HG03575 (cell line): ENCODE data around the gene CRIP3.

Experiments
- ATAC-seq: cut with Tn5 transposase; IDR thresholded peaks from one replicate; pipeline ENCODE4 v1.9.1; 2021; ENCODE audit not compliant: unreplicated experiment, insufficient number of reproducible peaks, low FRiP score; ENCODE audit errors: extremely low read depth

CRIP3 gene

DNA sequence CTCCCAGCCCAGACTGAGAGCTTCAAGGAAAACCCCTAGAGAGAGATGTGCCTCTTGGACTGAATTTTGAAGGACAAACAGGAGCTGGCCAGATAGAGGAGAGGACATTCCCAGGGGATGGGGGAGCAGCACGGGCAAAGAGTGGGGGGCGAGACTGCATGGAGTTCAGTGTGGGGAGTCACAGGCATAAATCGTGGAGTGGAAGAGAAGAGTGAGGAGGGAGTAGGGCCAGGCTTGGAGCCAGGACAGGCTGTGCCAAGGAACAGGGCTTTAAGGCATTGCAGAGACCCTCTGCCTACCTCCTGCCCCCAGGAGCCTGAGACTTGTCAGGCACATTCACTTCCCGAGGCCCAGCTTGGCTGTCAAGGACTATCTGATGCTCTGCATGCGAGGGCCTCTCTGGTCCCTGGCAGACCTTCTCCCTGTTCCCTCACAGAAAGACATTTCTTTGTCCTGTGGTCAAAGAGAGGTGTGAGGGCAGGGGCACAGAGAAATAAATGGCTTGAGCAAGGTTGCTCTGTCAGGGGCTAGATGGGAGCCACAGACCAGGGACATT, 15.8 kb downstream of the CRIP3 start:
- ATAC-seq = no peak

DNA sequence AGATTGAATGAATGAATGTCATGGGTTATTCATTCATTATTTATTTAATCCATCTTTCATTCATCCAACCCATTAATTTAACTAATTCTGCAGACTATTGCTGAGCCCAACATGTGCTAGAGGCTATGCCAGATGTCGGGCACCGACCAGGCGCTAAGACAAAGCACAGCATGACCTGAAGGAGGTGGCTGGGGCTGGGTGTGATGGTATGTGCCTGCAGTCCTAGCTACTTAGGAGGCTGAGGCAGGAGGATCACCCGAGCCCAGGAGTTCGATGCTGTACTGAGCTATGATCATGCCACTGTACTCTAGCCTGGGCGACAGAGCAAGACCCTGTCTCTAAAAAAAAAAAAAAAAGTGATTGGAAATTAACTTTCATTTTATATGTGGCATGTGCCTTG, 16.3 kb downstream of the CRIP3 start:
- ATAC-seq = no peak

DNA sequence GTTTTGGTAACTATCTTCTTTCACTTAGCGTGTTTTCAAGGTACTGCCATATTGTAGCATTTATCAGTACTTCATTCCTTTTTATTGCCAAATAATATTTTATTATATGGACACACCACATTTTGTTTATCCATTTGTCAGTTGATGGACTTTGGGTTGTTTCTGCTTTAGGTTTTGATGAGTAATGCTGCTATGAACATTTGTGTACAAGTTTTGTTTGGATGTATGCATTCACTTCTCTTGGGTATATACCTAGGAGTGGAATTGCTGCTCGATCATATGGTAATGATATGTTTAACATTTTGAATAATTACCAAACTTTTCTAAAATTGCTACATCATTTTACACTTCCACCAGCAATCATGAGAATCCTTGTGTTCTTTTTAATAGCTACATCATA, 16.9 kb downstream of the CRIP3 start:
- ATAC-seq = no peak

- no peak for ATAC-seq
Measured at GRCh38 chr6:43290905-43291355, 17.7 kb downstream of the CRIP3 start.

- no peak for ATAC-seq
Measured at GRCh38 chr6:43290339-43290904, 18.2 kb downstream of the CRIP3 start.

- ATAC-seq = no peak
Measured at GRCh38 chr6:43287717-43288679, 20.6 kb downstream of the CRIP3 start.

DNA sequence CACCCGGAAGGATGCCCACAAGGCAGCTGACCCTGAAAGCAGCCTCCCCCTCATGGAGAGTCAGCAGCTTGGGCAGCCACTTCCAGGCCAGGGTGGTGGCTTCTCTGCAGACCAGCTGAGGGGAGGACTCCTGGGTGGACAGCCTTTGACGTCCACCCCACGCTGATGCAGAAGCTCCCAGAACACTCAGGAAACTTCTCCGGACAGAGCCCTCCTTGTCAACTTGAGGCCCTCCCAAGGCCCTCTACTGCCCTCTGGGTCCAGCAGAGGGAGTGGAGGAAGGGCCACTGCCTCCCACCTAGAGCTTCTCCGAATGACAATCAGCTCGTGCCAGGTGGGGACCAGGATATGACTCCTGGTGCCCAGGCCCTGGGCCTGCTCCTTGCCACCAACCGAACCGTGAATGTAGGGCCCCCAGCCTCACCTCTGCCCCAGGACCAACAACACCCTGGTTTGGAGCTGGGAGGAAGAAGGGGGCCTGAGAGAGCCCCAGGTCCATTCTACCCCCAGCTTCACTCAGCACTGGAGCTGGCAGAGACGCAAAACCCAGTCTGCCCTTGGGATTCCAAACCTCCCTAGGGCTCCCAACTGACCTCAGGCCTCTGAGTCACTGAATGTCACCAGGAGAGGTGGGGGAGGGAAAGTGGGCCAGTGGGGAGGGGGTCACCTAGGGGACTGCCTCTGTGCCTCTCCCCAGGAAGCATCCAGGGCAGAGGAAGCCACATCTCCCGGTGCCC, 21.5 kb downstream of the CRIP3 start:
- ATAC-seq = no peak

DNA sequence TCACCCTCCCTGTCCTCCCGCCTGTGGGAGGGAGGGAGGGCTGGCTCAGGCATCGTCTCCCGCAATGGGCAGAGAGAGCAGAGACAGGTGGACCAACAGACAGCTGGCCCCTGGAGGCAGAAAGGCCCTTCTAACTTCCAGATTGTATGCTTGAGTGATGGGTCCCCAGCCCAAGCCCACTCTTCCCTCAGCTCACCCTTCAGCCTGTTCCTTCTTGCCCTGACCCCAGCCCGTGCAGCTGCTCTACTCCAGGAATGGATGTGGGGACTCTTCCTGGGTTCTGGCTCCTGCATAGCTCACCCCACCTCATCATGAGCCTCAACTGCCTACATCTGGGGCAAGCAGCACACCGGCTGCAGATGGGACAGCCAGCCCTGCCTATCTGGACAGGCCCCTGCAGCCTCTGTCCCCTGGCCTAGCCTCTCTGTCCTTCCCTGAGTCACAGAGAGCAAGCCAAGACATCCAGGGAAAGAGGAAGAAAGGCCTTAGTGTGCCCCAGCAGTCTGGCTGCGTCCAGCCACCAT, 22.1 kb downstream of the CRIP3 start:
- ATAC-seq = no peak

GRCh38 chr6:43285832-43286231, 22.8 kb downstream of the CRIP3 start:
- ATAC-seq = no peak

DNA sequence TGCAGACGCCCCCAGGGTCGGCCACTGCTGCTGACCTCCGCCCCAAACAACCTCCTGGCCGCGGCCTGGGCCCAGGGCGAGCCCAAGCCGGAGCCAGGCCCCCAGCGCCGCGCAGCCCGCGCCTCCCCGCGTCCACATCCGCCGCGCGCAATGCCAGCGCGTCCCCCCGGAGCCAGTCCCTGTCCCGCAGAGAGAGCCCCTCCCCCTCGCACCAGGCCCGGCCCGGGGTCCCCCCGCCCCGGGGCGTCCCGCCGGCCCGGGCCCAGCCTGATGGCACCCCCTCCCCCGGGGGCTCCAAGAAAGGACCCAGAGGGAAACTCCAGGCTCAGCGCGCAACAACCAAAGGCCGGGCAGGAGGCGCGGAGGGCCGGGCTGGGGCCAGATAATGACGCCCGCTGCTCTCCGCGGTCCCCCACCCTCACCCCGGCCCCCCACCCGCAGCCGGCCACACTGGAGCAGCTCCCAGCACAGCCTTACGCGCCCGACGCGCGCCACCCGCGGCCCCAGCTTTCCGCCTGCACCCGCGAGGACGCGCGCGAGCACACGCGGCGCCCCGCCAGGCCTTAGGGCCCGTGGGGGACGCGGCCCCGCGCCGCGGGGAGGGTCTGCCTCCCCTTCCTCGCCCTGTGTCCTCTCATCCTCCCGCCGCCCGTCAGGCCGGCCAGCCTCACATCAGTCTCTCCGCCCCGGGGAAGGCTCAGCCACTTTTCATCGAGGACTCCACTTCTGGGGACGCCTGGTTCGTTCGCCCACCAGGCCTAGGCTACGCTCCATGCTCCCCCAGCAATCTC, 23.4 kb downstream of the CRIP3 start:
- no peak for ATAC-seq

- ATAC-seq = no peak
Measured at GRCh38 chr6:43283905-43284304, 24.7 kb downstream of the CRIP3 start.

DNA sequence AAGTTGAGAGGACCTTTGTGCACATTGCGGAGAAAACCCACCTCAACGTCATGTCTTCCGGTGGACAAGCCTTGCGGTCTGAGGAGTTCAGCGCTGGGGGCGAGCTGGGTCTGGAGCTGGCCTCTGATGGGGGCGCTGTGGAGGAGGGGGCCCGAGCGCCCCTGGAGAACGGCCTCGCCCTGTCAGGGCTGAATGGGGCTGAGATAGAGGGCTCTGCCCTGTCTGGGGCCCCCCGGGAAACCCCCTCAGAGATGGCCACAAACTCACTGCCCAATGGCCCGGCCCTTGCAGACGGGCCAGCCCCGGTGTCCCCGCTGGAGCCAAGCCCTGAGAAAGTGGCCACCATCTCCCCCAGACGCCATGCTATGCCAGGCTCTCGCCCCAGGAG, 25.1 kb downstream of the CRIP3 start:
- ATAC-seq = no peak

- ATAC-seq = no peak
Measured at GRCh38 chr6:43282636-43283513, 25.8 kb downstream of the CRIP3 start.

DNA sequence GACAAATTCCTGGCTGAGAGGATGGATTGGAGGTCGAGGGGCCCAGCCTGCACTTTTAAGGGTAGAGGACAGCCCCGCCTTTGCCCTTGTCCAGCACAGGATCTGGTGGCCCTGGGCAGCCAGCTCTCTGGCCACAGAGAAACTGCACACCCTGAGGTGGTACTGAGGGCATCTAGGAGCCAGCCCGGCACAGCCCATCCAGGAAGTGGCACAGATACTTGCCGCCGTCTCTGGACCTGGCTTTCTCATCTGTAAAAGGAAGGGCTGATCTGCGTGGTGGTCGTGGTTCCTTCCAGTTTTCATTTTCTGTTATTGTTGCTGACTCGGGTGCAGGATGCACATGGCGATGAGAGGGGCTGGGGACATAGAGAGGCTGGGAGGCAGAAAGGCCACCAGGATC, 26.6 kb downstream of the CRIP3 start:
- ATAC-seq = no peak

GRCh38 chr6:43280234-43280633, 28.4 kb downstream of the CRIP3 start:
- ATAC-seq = no peak

GRCh38 chr6:43278524-43279078, 30.0 kb downstream of the CRIP3 start:
- ATAC-seq = no peak
